Motor neuron (in vitro differentiated cells): ENCODE measurements around the gene ZC3H8. TPM values are rescaled to one million over a fixed set of nuclear protein-coding genes. Genes with fewer than 3 reads are reported as not detected.
A peak's percentile ranks its signal among the peaks of the same experiment; 100 is the strongest.
"Not testable (repeated sequence)": the region's sequence is repeated elsewhere in the genome, so short reads cannot be mapped to it uniquely, and the experiment has no call there.

Experiments used
- ATAC-seq, 8 experiments: fragments of 200-7000 bp; cut with Tn5 transposase; replicated peaks in 6 of 8; 2 replicates each; pipeline ENCODE4 v1.8.0; 2021; ENCODE audit warnings: mild to moderate bottlenecking in 8 of 8, moderate library complexity in 8 of 8
- H3K27ac ChIP-seq, 2 donors: fragments of 250-450 bp; sonication (Bioruptor Pico); 2 replicates each; pipeline ENCODE4 v1.9.0; 2021; ENCODE audit warnings: antibody characterized with exemption in 2 of 2, mild to moderate bottlenecking in 2 of 2, moderate library complexity in 1 of 2
- H3K4me1 ChIP-seq, 2 donors: fragments of 250-450 bp; sonication (Bioruptor Pico); replicated peaks in 1 of 2; 2 replicates each; pipeline ENCODE4 v1.6.1; 2021; ENCODE audit warnings: antibody characterized with exemption in 2 of 2, mild to moderate bottlenecking in 2 of 2, moderate library complexity in 1 of 2
- H3K4me3 ChIP-seq, 5 donors: fragments of 250-450 bp; sonication (Bioruptor Pico); 2 replicates each; pipeline ENCODE4 v1.9.0; 2021; ENCODE audit warnings: antibody characterized with exemption in 5 of 5, mild to moderate bottlenecking in 5 of 5, moderate library complexity in 4 of 5
- WGBS, 10 experiments: fragments of 450-650 bp; shearing (Covaris generic); methylation state at CpG; one replicate each; pipeline ENCODE4 v1.0.0; 2022; 5-methylcytosine and 5-hydroxymethylcytosine counted together
- in situ Hi-C, 9 experiments: fragments of 400-800 bp; cut with MboI; loops; one replicate each; pipeline ENCODE4 v1.15.0; 2021; ENCODE audit warnings: low sequenced_read_pairs in 9 of 9, low pct_unique_long_range_greater_than_20kb in 2 of 9; ENCODE audit not compliant: unreplicated experiment in 9 of 9
- total RNA-seq, 8 experiments: library from RNA; unstranded; fragments of 300-600 nt; gene quantifications; 2 replicates each; pipeline versions ENCODE4 v1.2.3 to v1.2.4, GENCODE V29; 2022

ZC3H8 gene
- total RNA-seq, result 10 to 100 TPM; 13.7 to 43.4 (median 22.8) TPM

GRCh38 chr2:112254466-112255240 is at the start of gene ZC3H8:
Gene ZC3H8, minus strand, starts transcription at chr2:112255042. Its CDS starts 61 bp downstream, at chr2:112254981.
- Histone ChIP-seq H3K27ac (peak within 1 kb of the TSS; percentile 66 to 81), H3K4me1 (peaks cover 3 to 10% of the 10 kb centered on the region in 2 donors), H3K4me3 (peak within 1 kb of the TSS; percentile 47 to 67 (median 57))
- ATAC-seq, result peak; percentile 88 to 99 (median 98)
- in situ Hi-C loops, result loop anchor here in 1 of 9 experiments (25.0 kb wide), 1 partner anchor 183 kb away; the partner anchor contains the start of gene RGPD8
- WGBS, 10 experiments, result 0 to 14% (median 0%) methylated on average over 1 to 24 of the region's 68 CpGs; no CpG with 5 or more reads in 3 of the 10 experiments

- 60 to 100% (median 94%) methylated on average over 1 to 2 of the region's 2 CpGs for WGBS, 10 experiments
- in situ Hi-C loops, result no loop called here
- H3K4me1 ChIP-seq, result no peaks in the 10 kb centered on the region
- no peak for ATAC-seq
- H3K27ac ChIP-seq, result no peak overlapping the region
- no peak overlapping the region for H3K4me3 ChIP-seq
Measured at GRCh38 chr2:112304298-112304941, 49.6 kb upstream of the ZC3H8 start.

GRCh38 chr2:112301973-112302372 is 47.1 kb upstream of the ZC3H8 start:
- Histone ChIP-seq H3K4me3 (no peak overlapping the region), H3K4me1 (no peaks in the 10 kb centered on the region), H3K27ac (no peak overlapping the region)
- no peak for ATAC-seq
- in situ Hi-C loops, result no loop called here

- Histone ChIP-seq H3K4me1 (no peaks in the 10 kb centered on the region), H3K4me3 (no peak overlapping the region), H3K27ac (no peak overlapping the region)
- in situ Hi-C loops, result no loop called here
- no peak for ATAC-seq
Measured at GRCh38 chr2:112301171-112301584, 46.3 kb upstream of the ZC3H8 start.

GRCh38 chr2:112296407-112296806 is 41.6 kb upstream of the ZC3H8 start:
- in situ Hi-C loops, result no loop called here
- no peak for ATAC-seq
- no peak overlapping the region for H3K4me3 ChIP-seq
- H3K4me1 ChIP-seq, result peaks cover 0 to 3% of the 10 kb centered on the region in 2 donors
- H3K27ac ChIP-seq, result no peak overlapping the region
- WGBS, 10 experiments, result 27 to 100% (median 69%) methylated on average over 1 to 2 of the region's 2 CpGs; no CpG with 5 or more reads in 2 of the 10 experiments

GRCh38 chr2:112295407-112296078 is 40.7 kb upstream of the ZC3H8 start:
- peaks cover 0 to 3% of the 10 kb centered on the region in 2 donors for H3K4me1 ChIP-seq
- WGBS, 10 experiments, result 3 to 100% (median 76%) methylated on average over 2 to 5 of the region's 5 CpGs
- in situ Hi-C loops, result no loop called here
- ATAC-seq, result peak in 3 of 8 experiments; percentile 21 to 95 (median 69)
- H3K4me3 ChIP-seq, result no peak overlapping the region
- no peak overlapping the region for H3K27ac ChIP-seq

- no peak for ATAC-seq
- Histone ChIP-seq H3K27ac (no peak overlapping the region), H3K4me1 (peaks cover 0 to 6% of the 10 kb centered on the region in 2 donors), H3K4me3 (no peak overlapping the region)
- WGBS, 10 experiments, result 50 to 100% (median 88%) methylated on average over 2 to 8 of the region's 8 CpGs
- in situ Hi-C loops, result no loop called here
Measured at GRCh38 chr2:112293636-112294401, 39.0 kb upstream of the ZC3H8 start.

- no peak for ATAC-seq
- in situ Hi-C loops, result no loop called here
- 10 to 100% (median 53%) methylated on average over 1 of the region's 1 CpG; no CpG with 5 or more reads in 1 of the 10 experiments for WGBS, 10 experiments
- Histone ChIP-seq H3K27ac (no peak overlapping the region), H3K4me3 (no peak overlapping the region), H3K4me1 (peaks cover 0 to 6% of the 10 kb centered on the region in 2 donors)
Measured at GRCh38 chr2:112290648-112291047, 35.8 kb upstream of the ZC3H8 start.

- no peak overlapping the region for H3K27ac ChIP-seq
- H3K4me3 ChIP-seq, result no peak overlapping the region
- no peak for ATAC-seq
- in situ Hi-C loops, result no loop called here
- 48 to 86% (median 73%) methylated on average over 1 to 3 of the region's 3 CpGs; no CpG with 5 or more reads in 1 of the 10 experiments for WGBS, 10 experiments
- H3K4me1 ChIP-seq, result peaks cover 0 to 6% of the 10 kb centered on the region in 2 donors
Measured at GRCh38 chr2:112290088-112290487, 35.2 kb upstream of the ZC3H8 start.

- H3K4me1 ChIP-seq, H3K4me3 ChIP-seq, H3K27ac ChIP-seq, in situ Hi-C loops: not testable (repeated sequence)
- ATAC-seq, result peak in 2 of 8 experiments; percentile 19 to 66
- WGBS, 10 experiments, result 8 to 100% (median 80%) methylated on average over 1 to 2 of the region's 2 CpGs; no CpG with 5 or more reads in 1 of the 10 experiments
Measured at GRCh38 chr2:112283535-112283934, 28.7 kb upstream of the ZC3H8 start.

- ATAC-seq, H3K27ac ChIP-seq, H3K4me3 ChIP-seq, in situ Hi-C loops, H3K4me1 ChIP-seq: not testable (repeated sequence)
- 100% methylated on average over 1 to 2 of the region's 4 CpGs; no CpG with 5 or more reads in 8 of the 10 experiments for WGBS, 10 experiments
Measured at GRCh38 chr2:112282066-112282465, 27.2 kb upstream of the ZC3H8 start.

GRCh38 chr2:112277596-112278220 is 22.9 kb upstream of the ZC3H8 start:
- ATAC-seq, result no peak
- in situ Hi-C loops, result no loop called here
- no peak overlapping the region for H3K27ac ChIP-seq
- peaks cover 2 to 12% of the 10 kb centered on the region in 2 donors for H3K4me1 ChIP-seq
- no peak overlapping the region for H3K4me3 ChIP-seq
- WGBS, 10 experiments, result 68 to 98% (median 89%) methylated on average over 2 to 5 of the region's 5 CpGs
